Esophagus squamous epithelium (tissue), 5 donors: Measurements from ENCODE around the gene SLC44A1. TPM values are rescaled to one million over a fixed set of nuclear protein-coding genes. Genes with fewer than 3 reads are reported as not detected.

Source experiments
- DNase-seq: peaks from one replicate; lab custom pipeline; 2025; lab: John Stamatoyannopoulos, UW
- H3K27ac ChIP-seq, 4 donors: fragments of 200-600 bp; sonication (generic); one replicate each; pipeline ENCODE4 v1.5.1; 2016 to 2019; ENCODE audit warnings: mild to moderate bottlenecking in 1 of 4
- H3K27me3 ChIP-seq, 4 donors: fragments of 200-600 bp; sonication (generic); 1 replicate in 3 of 4; 2 replicates in 1 of 4; pipeline versions ENCODE4 v1.5.1 to v1.6.0; 2017 to 2021; ENCODE audit warnings: antibody characterized with exemption in 1 of 4
- H3K36me3 ChIP-seq, 3 donors: fragments of 200-600 bp; sonication (generic); one replicate each; pipeline ENCODE4 v1.5.1; 2016 to 2019
- H3K4me1 ChIP-seq, 3 donors: fragments of 200-600 bp; sonication (generic); one replicate each; pipeline ENCODE4 v1.5.1; 2017 to 2019
- H3K4me3 ChIP-seq, 4 donors: fragments of 200-600 bp; sonication (generic); 1 replicate in 3 of 4; 2 replicates in 1 of 4; pipeline ENCODE4 v1.5.1; 2016 to 2019; ENCODE audit warnings: mild to moderate bottlenecking in 2 of 4, moderate library complexity in 1 of 4
- H3K9me3 ChIP-seq, 3 donors: fragments of 200-600 bp; sonication (generic); one replicate each; pipeline ENCODE4 v1.5.1; 2016 to 2019
- POLR2A ChIP-seq, 4 donors: fragments of 450-650 bp; IDR thresholded peaks; one replicate each; pipeline ENCODE4 v1.6.1; 2017; ENCODE audit warnings: antibody characterized with exemption in 4 of 4, mild to moderate bottlenecking in 4 of 4, moderate library complexity in 3 of 4
- WGBS, 2 donors: methylation state at CpG; one replicate each; pipeline ENCODE4 v1.1.5; 2018; 5-methylcytosine and 5-hydroxymethylcytosine counted together
- intact Hi-C: fragments of 100-400 bp; cut with DNase I; formaldehyde crosslinking; loops from one replicate; pipeline ENCODE4 v1.15.0; 2022
- total RNA-seq, 4 donors: library from RNA; depleted of rRNA; stranded (reverse); fragments of >200 nt; gene quantifications; one replicate each; pipeline ENCODE4 v1.1.0, GENCODE V29; 2016
- TF ChIP-seq, protein P1 (sequence below), 6 experiments: fragments of 450-650 bp in 4 of 6; fragments of 200-600 bp in 2 of 6; sonication (generic) in 2 of 6; IDR thresholded peaks; one replicate each; pipeline ENCODE4 v1.5.1; 2016 to 2019; ENCODE audit warnings: antibody characterized with exemption in 6 of 6, mild to moderate bottlenecking in 4 of 6, moderate library complexity in 4 of 6
- donor health status: DM: yes; HTN: yes; CAD: no.

SLC44A1 gene
- total RNA-seq, 4 donors from 2014 or later, result 19.9 to 52.9 (median 37.8) TPM

DNA sequence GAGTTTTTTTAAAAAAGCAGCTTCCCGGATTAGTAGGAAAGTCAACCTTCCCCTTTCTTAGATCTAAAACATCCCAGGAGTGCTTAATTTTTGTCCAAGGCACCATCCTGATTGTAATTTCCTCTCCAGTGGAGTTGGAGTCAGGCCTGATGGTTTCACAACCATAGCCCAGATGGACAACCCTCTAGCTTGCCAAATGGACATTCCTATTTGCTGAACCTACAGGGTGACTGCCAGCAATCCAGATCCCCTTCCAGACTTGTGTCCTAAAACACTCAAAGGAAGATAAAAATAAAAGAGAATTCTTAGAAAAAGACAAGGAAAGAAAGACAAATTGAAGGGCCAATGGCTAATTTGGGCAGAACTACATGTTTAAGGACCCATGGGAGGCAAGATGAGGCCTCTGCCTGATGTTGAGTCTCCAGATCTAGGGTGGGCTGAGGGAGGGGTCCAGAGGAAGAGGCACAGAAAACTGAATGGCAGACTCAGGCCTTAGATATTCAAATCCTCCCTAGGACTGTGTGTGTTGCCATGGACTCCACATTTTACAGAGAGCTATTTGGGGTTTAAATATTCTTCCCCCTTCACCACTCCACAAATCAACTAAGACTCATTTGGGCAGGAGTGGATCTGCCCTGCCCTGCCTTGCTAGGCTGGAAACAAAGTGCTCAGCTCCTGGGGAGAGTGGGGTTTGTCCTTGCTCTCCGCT is 38.5 kb upstream of the SLC44A1 start:
- no peak for TF ChIP-seq POLR2A (IDR thresholded peaks at IDR 0.05)
- TF ChIP-seq, protein P1, sequence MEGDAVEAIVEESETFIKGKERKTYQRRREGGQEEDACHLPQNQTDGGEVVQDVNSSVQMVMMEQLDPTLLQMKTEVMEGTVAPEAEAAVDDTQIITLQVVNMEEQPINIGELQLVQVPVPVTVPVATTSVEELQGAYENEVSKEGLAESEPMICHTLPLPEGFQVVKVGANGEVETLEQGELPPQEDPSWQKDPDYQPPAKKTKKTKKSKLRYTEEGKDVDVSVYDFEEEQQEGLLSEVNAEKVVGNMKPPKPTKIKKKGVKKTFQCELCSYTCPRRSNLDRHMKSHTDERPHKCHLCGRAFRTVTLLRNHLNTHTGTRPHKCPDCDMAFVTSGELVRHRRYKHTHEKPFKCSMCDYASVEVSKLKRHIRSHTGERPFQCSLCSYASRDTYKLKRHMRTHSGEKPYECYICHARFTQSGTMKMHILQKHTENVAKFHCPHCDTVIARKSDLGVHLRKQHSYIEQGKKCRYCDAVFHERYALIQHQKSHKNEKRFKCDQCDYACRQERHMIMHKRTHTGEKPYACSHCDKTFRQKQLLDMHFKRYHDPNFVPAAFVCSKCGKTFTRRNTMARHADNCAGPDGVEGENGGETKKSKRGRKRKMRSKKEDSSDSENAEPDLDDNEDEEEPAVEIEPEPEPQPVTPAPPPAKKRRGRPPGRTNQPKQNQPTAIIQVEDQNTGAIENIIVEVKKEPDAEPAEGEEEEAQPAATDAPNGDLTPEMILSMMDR (IDR thresholded peaks at IDR 0.05), result no peak
- intact Hi-C loops, result no loop called here
- Histone ChIP-seq H3K4me1 (peaks cover 0 to 14% (median 3%) of the 10 kb centered on the region in 3 donors), H3K4me3 (no peak overlapping the region), H3K9me3 (no peaks in the 10 kb centered on the region), H3K36me3 (no peaks in the 10 kb centered on the region), H3K27ac (peak overlapping the region in 3 of 4 donors; percentile 48 to 83 (median 78)), H3K27me3 (no peaks in the 10 kb centered on the region)
- DNase-seq, result no peak
- 46 to 54% methylated on average over 2 of the region's 2 CpGs for WGBS, 2 donors

DNA sequence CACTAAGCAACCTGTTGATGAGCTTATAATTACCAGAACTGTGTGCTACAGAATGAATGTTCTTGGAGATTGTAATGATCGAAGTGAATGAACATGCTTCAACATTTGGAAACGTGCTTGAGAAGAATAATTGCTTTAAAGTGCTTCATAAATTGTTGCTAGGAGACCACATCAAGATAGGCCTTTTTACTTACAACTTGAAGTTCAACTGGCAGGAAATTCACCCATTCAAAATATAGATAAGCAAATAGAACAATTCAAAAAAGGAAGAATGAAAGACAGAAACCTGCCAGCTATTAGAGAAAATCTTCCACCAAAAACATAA is 38.0 kb upstream of the SLC44A1 start:
- Histone ChIP-seq H3K4me1 (peaks cover 0 to 14% (median 3%) of the 10 kb centered on the region in 3 donors), H3K36me3 (no peaks in the 10 kb centered on the region), H3K27ac (peak overlapping the region in 3 of 4 donors; percentile 48 to 83 (median 78)), H3K4me3 (no peak overlapping the region), H3K27me3 (no peaks in the 10 kb centered on the region), H3K9me3 (no peaks in the 10 kb centered on the region)
- 39 to 49% methylated on average over 2 of the region's 2 CpGs for WGBS, 2 donors
- intact Hi-C loops, result no loop called here
- TF ChIP-seq POLR2A (IDR thresholded peaks at IDR 0.05), result no peak
- TF ChIP-seq, protein P1 (IDR thresholded peaks at IDR 0.05), result no peak
- DNase-seq, result no peak

DNA sequence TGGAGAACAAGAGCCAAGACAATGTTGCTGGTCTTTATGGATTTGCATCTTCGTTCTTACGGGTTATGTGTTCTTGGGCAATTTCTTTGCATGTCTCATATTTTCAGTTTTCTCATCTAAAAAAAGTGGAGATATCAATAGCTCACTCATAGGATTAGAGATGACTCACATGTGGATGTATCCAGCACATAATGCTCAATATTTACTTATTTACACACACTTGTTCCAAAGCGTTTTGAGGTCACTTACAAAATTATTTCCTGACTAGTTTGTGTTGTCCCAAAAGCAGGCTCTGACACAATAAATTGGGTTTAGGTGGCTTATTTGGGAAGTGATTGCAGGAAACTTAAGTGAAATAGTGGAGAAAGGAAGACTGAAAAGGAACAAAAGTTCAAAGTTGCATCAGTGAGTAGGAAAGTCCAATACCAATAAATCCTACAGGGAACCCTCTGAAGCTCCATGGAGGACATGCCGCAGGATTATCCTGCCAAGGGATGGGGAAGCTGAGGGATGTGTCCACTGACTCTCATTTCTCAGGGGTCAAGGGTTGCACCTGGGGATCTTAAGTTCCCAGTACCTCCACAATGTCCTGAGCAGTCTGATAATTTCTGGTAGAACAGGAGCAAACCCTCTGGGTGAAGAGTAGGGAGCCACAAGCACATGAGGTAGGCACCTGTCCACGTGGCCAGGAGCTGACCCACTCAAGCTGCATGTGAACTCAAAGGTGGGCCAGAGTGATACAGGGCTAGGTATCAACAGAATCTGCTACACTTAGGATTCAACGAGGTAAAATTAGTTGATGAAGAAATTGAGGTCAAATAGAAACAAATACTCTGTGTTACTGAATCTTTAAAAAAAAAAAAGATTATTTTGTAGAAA is 37.4 kb upstream of the SLC44A1 start:
- DNase-seq, result no peak
- TF ChIP-seq POLR2A (IDR thresholded peaks at IDR 0.05), result no peak
- TF ChIP-seq, protein P1 (IDR thresholded peaks at IDR 0.05), result no peak
- H3K27ac ChIP-seq, result peak overlapping the region in 2 of 4 donors; percentile 78 to 83
- no peak overlapping the region for H3K4me3 ChIP-seq
- H3K9me3 ChIP-seq, result no peaks in the 10 kb centered on the region
- WGBS, 2 donors, result 67 to 71% methylated on average over 6 of the region's 6 CpGs
- H3K4me1 ChIP-seq, result peaks cover 0 to 14% (median 3%) of the 10 kb centered on the region in 3 donors
- intact Hi-C loops, result no loop called here
- no peaks in the 10 kb centered on the region for H3K27me3 ChIP-seq
- no peaks in the 10 kb centered on the region for H3K36me3 ChIP-seq

DNA sequence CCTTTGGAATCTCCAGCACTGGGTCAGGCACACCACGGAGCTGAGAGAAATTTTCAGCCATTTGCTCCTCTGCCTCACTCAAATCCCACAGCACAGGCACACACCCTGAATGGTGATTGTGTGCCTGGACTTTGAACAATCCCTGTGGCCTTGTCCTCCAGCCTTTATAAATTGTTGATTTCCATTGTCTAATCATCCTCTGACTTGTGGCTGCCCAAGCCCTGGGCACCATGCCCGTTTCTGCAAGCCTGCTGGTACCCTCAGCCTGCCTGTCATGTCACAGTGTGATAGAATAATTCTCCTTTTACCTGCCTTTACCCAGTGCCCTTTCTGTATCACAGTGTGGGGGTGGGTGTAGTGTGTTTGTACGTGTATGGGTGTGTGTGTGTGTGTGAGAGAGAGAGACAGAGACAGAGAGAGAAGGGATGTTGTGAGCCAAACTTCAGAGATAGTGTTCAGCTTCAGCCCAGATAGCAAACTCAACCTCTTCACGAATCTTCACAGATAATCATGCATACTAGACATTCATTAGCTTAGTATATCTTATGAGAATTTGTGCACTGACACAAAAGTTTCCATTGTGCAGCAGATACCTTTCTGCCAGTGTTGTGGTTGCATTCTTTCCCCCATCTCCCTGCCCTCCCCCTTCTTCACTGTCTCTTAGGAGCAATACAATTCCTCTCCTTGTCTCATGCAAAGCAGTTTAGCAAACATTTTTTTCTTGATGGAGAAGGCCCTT is 27.8 kb upstream of the SLC44A1 start:
- 42 to 47% methylated on average over 4 of the region's 4 CpGs for WGBS, 2 donors
- DNase-seq, result no peak
- no peak for TF ChIP-seq POLR2A (IDR thresholded peaks at IDR 0.05)
- TF ChIP-seq, protein P1 (IDR thresholded peaks at IDR 0.05), result no peak

More for the DNA sequence above, 27.8 kb upstream of the SLC44A1 start:
- H3K36me3 ChIP-seq, result no peaks in the 10 kb centered on the region
- no peaks in the 10 kb centered on the region for H3K9me3 ChIP-seq
- no peak overlapping the region for H3K4me3 ChIP-seq
- no peaks in the 10 kb centered on the region for H3K27me3 ChIP-seq
- no peaks in the 10 kb centered on the region for H3K4me1 ChIP-seq
- no peak overlapping the region for H3K27ac ChIP-seq
- intact Hi-C loops, result no loop called here
